GM19463 (cell line): Measurements from ENCODE around the gene SPACA1.

Experiments
- ATAC-seq: cut with Tn5 transposase; IDR thresholded peaks from one replicate; pipeline ENCODE4 v1.9.1; 2021; ENCODE audit warnings: mild to moderate bottlenecking, moderate library complexity; ENCODE audit not compliant: unreplicated experiment

SPACA1 gene

GRCh38 chr6:88089708-88090107 lies 42.1 kb downstream of the SPACA1 start:
- no peak for ATAC-seq

- no peak for ATAC-seq
Observed at GRCh38 chr6:88105741-88106340, 58.2 kb downstream of the SPACA1 start.

GRCh38 chr6:88107241-88107640 lies 59.6 kb downstream of the SPACA1 start:
- no peak for ATAC-seq

GRCh38 chr6:88111991-88112390 lies 64.3 kb downstream of the SPACA1 start:
- ATAC-seq, result no peak

GRCh38 chr6:88114838-88115237 lies 67.2 kb downstream of the SPACA1 start:
- peak; percentile 78 for ATAC-seq

GRCh38 chr6:88115307-88115706 lies 67.7 kb downstream of the SPACA1 start:
- ATAC-seq, result no peak

- no peak for ATAC-seq
Observed at GRCh38 chr6:88116276-88116675, 68.6 kb downstream of the SPACA1 start.
